Spleen (tissue), 13 donors: Measurements from ENCODE around the gene GNMT. TPM values are rescaled to one million over a fixed set of nuclear protein-coding genes. Genes with fewer than 3 reads are reported as not detected.

Experiments used
- DNase-seq: peaks from one replicate; pipeline ENCODE4 v3.0.0-alpha.2; 2020
- H3K27ac ChIP-seq, 8 donors: fragments of 200-600 bp; sonication (generic) in 7 of 8; 1 replicate in 4 of 8; 2 replicates in 4 of 8; pipeline versions ENCODE4 v1.5.0 to v1.8.0; 2016 to 2021; ENCODE audit warnings: inconsistent platforms in 4 of 8, mild to moderate bottlenecking in 4 of 8, moderate library complexity in 1 of 8
- H3K27me3 ChIP-seq, 7 donors: fragments of 200-600 bp; sonication (generic) in 6 of 7; replicated peaks in 1 of 7; 1 replicate in 4 of 7; 2 replicates in 3 of 7; pipeline versions ENCODE4 v1.5.0 to v1.8.0; 2016 to 2021; ENCODE audit warnings: inconsistent platforms in 3 of 7, mild to moderate bottlenecking in 1 of 7
- H3K36me3 ChIP-seq, 6 donors: fragments of 200-600 bp; sonication (generic) in 5 of 6; 1 replicate in 4 of 6; 2 replicates in 2 of 6; pipeline versions ENCODE4 v1.5.0 to v1.8.0; 2016 to 2021; ENCODE audit warnings: inconsistent platforms in 2 of 6
- H3K4me1 ChIP-seq, 6 donors: fragments of 200-600 bp; sonication (generic) in 5 of 6; 1 replicate in 3 of 6; 2 replicates in 3 of 6; pipeline versions ENCODE4 v1.5.0 to v1.8.0; 2016 to 2021; ENCODE audit warnings: inconsistent platforms in 3 of 6
- H3K4me3 ChIP-seq, 8 donors: fragments of 200-600 bp; sonication (generic) in 7 of 8; 1 replicate in 4 of 8; 2 replicates in 4 of 8; pipeline versions ENCODE4 v1.5.0 to v1.8.0; 2016 to 2021; ENCODE audit warnings: inconsistent platforms in 4 of 8, mild to moderate bottlenecking in 4 of 8, moderate library complexity in 2 of 8
- H3K9me3 ChIP-seq, 8 donors: fragments of 200-600 bp; sonication (generic) in 7 of 8; 1 replicate in 4 of 8; 2 replicates in 4 of 8; pipeline versions ENCODE4 v1.5.0 to v1.8.0; 2016 to 2021; ENCODE audit warnings: inconsistent platforms in 4 of 8
- CTCF ChIP-seq, 11 experiments: fragments of 200-600 bp in 7 of 11; fragments of 450-650 bp in 4 of 11; sonication (generic) in 4 of 11; IDR thresholded peaks in 8 of 11; conservative IDR thresholded peaks in 3 of 11; 1 replicate in 7 of 11; 2 replicates in 4 of 11; pipeline versions ENCODE4 v1.4.0 to v1.8.0; 2016 to 2021; ENCODE audit warnings: antibody characterized with exemption in 11 of 11, inconsistent platforms in 4 of 11, mild to moderate bottlenecking in 1 of 11
- POLR2A ChIP-seq, 3 donors: fragments of 450-650 bp; IDR thresholded peaks; one replicate each; pipeline ENCODE4 v1.5.1; 2017; ENCODE audit warnings: antibody characterized with exemption in 3 of 3, mild to moderate bottlenecking in 1 of 3
- POLR2AphosphoS5 ChIP-seq, 3 donors: sonication (generic); formaldehyde crosslinking; IDR thresholded peaks; one replicate each; pipeline ENCODE4 v1.5.1; 2017; ENCODE audit warnings: antibody characterized with exemption in 3 of 3
- WGBS, 5 donors: extraction: QIAGEN DNeasy Blood & Tissue Kit in 3 of 5; methylation state at CpG; one replicate each; pipeline versions ENCODE4 v1.1.5 to v1.1.7; 2013 to 2018; 5-methylcytosine and 5-hydroxymethylcytosine counted together
- intact Hi-C: fragments of 100-400 bp; cut with DNase I; formaldehyde crosslinking; loops from one replicate; pipeline ENCODE4 v1.15.0; 2023; ENCODE audit warnings: low total_unique reads
- long read RNA-seq, 2 donors: transcript quantifications; one replicate each; lab custom pipeline, GENCODE V29; 2026
- polyA plus RNA-seq, 3 donors: library from polyadenylated mRNA; stranded (reverse); fragments of 200-250 nt; gene quantifications; one replicate each; pipeline ENCODE4 v1.2.1, GENCODE V29; 2013
- total RNA-seq, 7 donors: library from RNA; depleted of rRNA in 3 of 7; stranded (reverse); fragments of >200 nt in 3 of 7; fragmentation: NEBNext Ultra II Directional in 4 of 7; extraction: Animal tissue kit (Norgen Biotek cat#: 25700) in 4 of 7; gene quantifications; one replicate each; pipeline versions ENCODE4 v1.1.0 to v1.2.1, GENCODE V29; 2016 to 2021
- donor health status: healthy with polysubstance abuse.
- donor health status: DM: no; HTN: no; CAD: no; lungs with moderate emphysema.
- donor health status: DM: no; HTN: no; CAD: no.
- donor health status: Bipolar disorder and iron deficiency.
- donor health status: healthy.
- donor health status: DM: no; HTN: no; CAD: no.
- donor health status: DM: yes; HTN: yes; CAD: no.

The GNMT gene
- total RNA-seq, result 1 to 10 TPM in 6 of 7 donors, under 1 TPM in 1; 0.68 to 3.0 (median 2.0) TPM
- polyA plus RNA-seq, result 1 to 10 TPM; 1.2 to 2.3 (median 1.4) TPM
- long read RNA-seq, donor 1, result 0 reads
- long read RNA-seq, donor 2, partial matches to known transcripts, result 7 of 7 reads
- long read RNA-seq, donor 2, other reads (novel, unspliced or antisense), result 0 of 7 reads

- WGBS, 5 donors, result 3 to 11% (median 4%) methylated on average over 38 to 62 of the region's 62 CpGs
- Histone ChIP-seq H3K36me3 (peaks cover 0 to 38% (median 24%) of the 10 kb centered on the region in 6 donors), H3K27ac (peak within 1 kb of the TSS in 1 of 8 donors; percentile 4), H3K4me3 (peak within 1 kb of the TSS; percentile 42 to 71 (median 48)), H3K27me3 (peaks cover 0 to 13% (median 0%) of the 10 kb centered on the region in 7 donors), H3K4me1 (peaks cover 11 to 21% (median 19%) of the 10 kb centered on the region in 6 donors), H3K9me3 (no peaks in the 10 kb centered on the region)
- TF ChIP-seq POLR2AphosphoS5 (IDR thresholded peaks at IDR 0.05), result peak; percentile 24 to 78 (median 62)
- TF ChIP-seq POLR2A (IDR thresholded peaks at IDR 0.05), result no peak
- peak; percentile 89 for DNase-seq
- intact Hi-C loops, result no loop called here
Measured at GRCh38 chr6:42960243-42961019, at the start of gene GNMT. Gene GNMT, plus strand, starts transcription at chr6:42960754. Its CDS starts 14 bp downstream, at chr6:42960768.

- WGBS, 5 donors, result 18 to 41% (median 21%) methylated on average over 28 to 49 of the region's 49 CpGs
- no peak overlapping the region for H3K27ac ChIP-seq
- peaks cover 0 to 14% (median 6%) of the 10 kb centered on the region in 7 donors for H3K27me3 ChIP-seq
- no peak for TF ChIP-seq POLR2AphosphoS5 (IDR thresholded peaks at IDR 0.05)
- no peak for TF ChIP-seq POLR2A (IDR thresholded peaks at IDR 0.05)
- TF ChIP-seq CTCF (IDR thresholded peaks at IDR 0.05 in 8 of 11, conservative IDR thresholded peaks at IDR 0.05 in 3 of 11), result no peak
- H3K9me3 ChIP-seq, result no peaks in the 10 kb centered on the region
- intact Hi-C loops, result no loop called here
- peak overlapping the region in 6 of 8 donors; percentile 7 to 60 (median 14) for H3K4me3 ChIP-seq
- H3K36me3 ChIP-seq, result no peaks in the 10 kb centered on the region
- peaks cover 0 to 10% (median 8%) of the 10 kb centered on the region in 6 donors for H3K4me1 ChIP-seq
- DNase-seq, result no peak
Measured at GRCh38 chr6:42911171-42912021, 49.2 kb upstream of the GNMT start.

- no peaks in the 10 kb centered on the region for H3K9me3 ChIP-seq
- TF ChIP-seq POLR2A (IDR thresholded peaks at IDR 0.05), result no peak
- no peak for TF ChIP-seq CTCF (IDR thresholded peaks at IDR 0.05 in 8 of 11, conservative IDR thresholded peaks at IDR 0.05 in 3 of 11)
- TF ChIP-seq POLR2AphosphoS5 (IDR thresholded peaks at IDR 0.05), result no peak
- H3K27me3 ChIP-seq, result peaks cover 0 to 14% (median 6%) of the 10 kb centered on the region in 7 donors
- H3K4me1 ChIP-seq, result peaks cover 0 to 10% (median 8%) of the 10 kb centered on the region in 6 donors
- no peak overlapping the region for H3K27ac ChIP-seq
- no peaks in the 10 kb centered on the region for H3K36me3 ChIP-seq
- intact Hi-C loops, result no loop called here
- DNase-seq, result no peak
- H3K4me3 ChIP-seq, result no peak overlapping the region
- WGBS, 5 donors, result 80 to 92% (median 85%) methylated on average over 4 of the region's 4 CpGs
Measured at GRCh38 chr6:42914546-42914945, 46.0 kb upstream of the GNMT start.

- no peaks in the 10 kb centered on the region for H3K9me3 ChIP-seq
- TF ChIP-seq POLR2AphosphoS5 (IDR thresholded peaks at IDR 0.05), result no peak
- TF ChIP-seq CTCF (IDR thresholded peaks at IDR 0.05 in 8 of 11, conservative IDR thresholded peaks at IDR 0.05 in 3 of 11), result no peak
- TF ChIP-seq POLR2A (IDR thresholded peaks at IDR 0.05), result no peak
- intact Hi-C loops, result no loop called here
- no peaks in the 10 kb centered on the region for H3K36me3 ChIP-seq
- H3K4me3 ChIP-seq, result no peak within 1 kb of the TSS
- H3K27ac ChIP-seq, result no peak within 1 kb of the TSS
- H3K27me3 ChIP-seq, result peaks cover 0 to 14% (median 6%) of the 10 kb centered on the region in 7 donors
- H3K4me1 ChIP-seq, result peaks cover 0 to 10% (median 8%) of the 10 kb centered on the region in 6 donors
- 45 to 79% (median 60%) methylated on average over 2 to 10 of the region's 10 CpGs for WGBS, 5 donors
- DNase-seq, result no peak
Measured at GRCh38 chr6:42915732-42916131, 44.8 kb upstream of the GNMT start, which contains the start of gene PTCRA. Gene PTCRA, plus strand, starts transcription at chr6:42916053. Its CDS starts 17 bp downstream, at chr6:42916070.
